ENCODE measurements around the gene LUC7L3. TPM values are rescaled to one million over a fixed set of nuclear protein-coding genes. Genes with fewer than 3 reads are reported as not detected.

LUC7L3 gene
- total and polyA plus RNA-seq, 2 of the 13 experiments (the other 11 are each of a cell fraction or from before 2014, with no cell fraction given), result 108 to 120 TPM

GRCh38 chr17:50707289-50708049, 11.9 kb upstream of the LUC7L3 start, which contains the start of gene ANKRD40 (continued):
- TF ChIP-seq LRRFIP1 (CRISPR knock-in tag; conservative IDR thresholded peaks at IDR 0.05) (no peak), REPIN1 (CRISPR knock-in tag; IDR thresholded peaks at IDR 0.05; ENCODE audit: borderline replicate concordance, low read depth) (no peak; the same call in 1 of the 2 replicates), TCF7 (IDR thresholded peaks at IDR 0.05; ENCODE audit: low read depth) (no peak), ZFAT (CRISPR knock-in tag; conservative IDR thresholded peaks at IDR 0.05) (peak; percentile 82; the same call in 1 of the 2 replicates), ZBTB38 (CRISPR knock-in tag; IDR thresholded peaks at IDR 0.05) (peak; percentile 70), MAFF (IDR thresholded peaks at IDR 0.05; ENCODE audit: low read depth, low read length) (peak; percentile 24; the same call in 1 of the 2 replicates), ARNTL (CRISPR knock-in tag; IDR thresholded peaks at IDR 0.05) (peak; percentile 34; the same call in 1 of the 2 replicates), U2AF2 (IDR thresholded peaks at IDR 0.05; ENCODE audit: low read depth, low read length) (no peak), ZNF776 (CRISPR knock-in tag; IDR thresholded peaks at IDR 0.05) (peak; percentile 77; the same call in 1 of the 2 replicates), STAT6 (CRISPR knock-in tag; IDR thresholded peaks at IDR 0.05; ENCODE audit: borderline replicate concordance) (no peak; the same call in 1 of the 2 replicates), NONO (IDR thresholded peaks at IDR 0.05) (no peak), NONO (CRISPR knock-in tag; conservative IDR thresholded peaks at IDR 0.05) (peak; percentile 0), NFATC3 (CRISPR knock-in tag; IDR thresholded peaks at IDR 0.05) (no peak), YEATS2 (CRISPR knock-in tag; IDR thresholded peaks at IDR 0.05; ENCODE audit: borderline replicate concordance) (peak; percentile 80), JARID2 (CRISPR knock-in tag; IDR thresholded peaks at IDR 0.05; ENCODE audit: insufficient replicate concordance) (no peak), NRL (CRISPR knock-in tag; IDR thresholded peaks at IDR 0.05; ENCODE audit: borderline replicate concordance) (peak; percentile 95), NFIC (IDR thresholded peaks at IDR 0.05; ENCODE audit: low read length) (no peak; the same call in none of the 2 replicates), ZNF720 (CRISPR knock-in tag; IDR thresholded peaks at IDR 0.05) (0 out of 2 replicates have a peak, but pooled peaks have one; percentile 24), RERE (CRISPR knock-in tag; IDR thresholded peaks at IDR 0.05; ENCODE audit: low read depth) (peak; percentile 76; the same call in 1 of the 2 replicates)
